ENCODE data around the gene JAGN1.
A peak's percentile ranks its signal among the peaks of the same experiment; 100 is the strongest.
"Not testable (repeated sequence)": the region's sequence is repeated elsewhere in the genome, so short reads cannot be mapped to it uniquely, and the experiment has no call there.

Gene JAGN1

DNA sequence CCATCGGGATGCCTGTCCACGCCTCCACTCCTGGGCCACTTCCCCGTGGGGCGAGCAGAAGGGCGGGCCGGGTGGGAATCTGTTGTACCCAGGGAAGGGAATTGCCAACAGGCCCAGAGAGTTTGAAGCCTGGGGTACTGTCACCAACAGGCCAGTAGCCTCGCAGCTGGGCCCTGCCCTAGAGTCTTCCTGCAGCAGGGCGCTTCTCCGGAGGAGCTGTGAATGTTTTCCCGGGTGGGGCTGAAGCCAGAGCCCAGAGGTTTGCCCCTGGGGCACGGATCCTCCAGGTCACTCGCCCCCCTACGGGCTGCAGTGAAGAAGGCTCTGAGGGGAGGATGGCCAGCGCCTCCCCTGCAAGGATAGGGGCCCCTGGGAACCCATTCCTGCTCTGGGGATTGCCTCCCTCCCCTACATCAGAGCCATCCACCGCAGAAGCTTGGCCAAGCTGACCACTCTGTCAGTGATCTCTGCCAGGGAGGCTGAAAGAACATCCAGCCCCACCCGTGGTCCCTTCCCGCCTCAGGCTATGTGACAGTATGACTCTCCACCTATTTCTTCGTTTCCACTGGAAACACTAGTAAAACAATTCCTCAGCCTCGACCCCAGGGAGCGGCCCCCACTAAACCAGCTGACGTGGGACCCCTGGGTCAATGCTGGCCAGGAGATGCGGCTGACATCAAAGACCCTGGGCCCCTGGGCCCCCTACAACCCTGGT, 27.2 kb upstream of the JAGN1 start:
- H3K4me3 ChIP-seq (replicated peaks; ENCODE audit: low read depth, low read length): no peak overlapping the region
- TF ChIP-seq, protein P1, sequence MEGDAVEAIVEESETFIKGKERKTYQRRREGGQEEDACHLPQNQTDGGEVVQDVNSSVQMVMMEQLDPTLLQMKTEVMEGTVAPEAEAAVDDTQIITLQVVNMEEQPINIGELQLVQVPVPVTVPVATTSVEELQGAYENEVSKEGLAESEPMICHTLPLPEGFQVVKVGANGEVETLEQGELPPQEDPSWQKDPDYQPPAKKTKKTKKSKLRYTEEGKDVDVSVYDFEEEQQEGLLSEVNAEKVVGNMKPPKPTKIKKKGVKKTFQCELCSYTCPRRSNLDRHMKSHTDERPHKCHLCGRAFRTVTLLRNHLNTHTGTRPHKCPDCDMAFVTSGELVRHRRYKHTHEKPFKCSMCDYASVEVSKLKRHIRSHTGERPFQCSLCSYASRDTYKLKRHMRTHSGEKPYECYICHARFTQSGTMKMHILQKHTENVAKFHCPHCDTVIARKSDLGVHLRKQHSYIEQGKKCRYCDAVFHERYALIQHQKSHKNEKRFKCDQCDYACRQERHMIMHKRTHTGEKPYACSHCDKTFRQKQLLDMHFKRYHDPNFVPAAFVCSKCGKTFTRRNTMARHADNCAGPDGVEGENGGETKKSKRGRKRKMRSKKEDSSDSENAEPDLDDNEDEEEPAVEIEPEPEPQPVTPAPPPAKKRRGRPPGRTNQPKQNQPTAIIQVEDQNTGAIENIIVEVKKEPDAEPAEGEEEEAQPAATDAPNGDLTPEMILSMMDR (IDR thresholded peaks at IDR 0.05; ENCODE audit: low read depth, low read length, missing control alignments): no peak
- no peak for DNase-seq (ENCODE audit: extremely low read depth, low read depth)

DNA sequence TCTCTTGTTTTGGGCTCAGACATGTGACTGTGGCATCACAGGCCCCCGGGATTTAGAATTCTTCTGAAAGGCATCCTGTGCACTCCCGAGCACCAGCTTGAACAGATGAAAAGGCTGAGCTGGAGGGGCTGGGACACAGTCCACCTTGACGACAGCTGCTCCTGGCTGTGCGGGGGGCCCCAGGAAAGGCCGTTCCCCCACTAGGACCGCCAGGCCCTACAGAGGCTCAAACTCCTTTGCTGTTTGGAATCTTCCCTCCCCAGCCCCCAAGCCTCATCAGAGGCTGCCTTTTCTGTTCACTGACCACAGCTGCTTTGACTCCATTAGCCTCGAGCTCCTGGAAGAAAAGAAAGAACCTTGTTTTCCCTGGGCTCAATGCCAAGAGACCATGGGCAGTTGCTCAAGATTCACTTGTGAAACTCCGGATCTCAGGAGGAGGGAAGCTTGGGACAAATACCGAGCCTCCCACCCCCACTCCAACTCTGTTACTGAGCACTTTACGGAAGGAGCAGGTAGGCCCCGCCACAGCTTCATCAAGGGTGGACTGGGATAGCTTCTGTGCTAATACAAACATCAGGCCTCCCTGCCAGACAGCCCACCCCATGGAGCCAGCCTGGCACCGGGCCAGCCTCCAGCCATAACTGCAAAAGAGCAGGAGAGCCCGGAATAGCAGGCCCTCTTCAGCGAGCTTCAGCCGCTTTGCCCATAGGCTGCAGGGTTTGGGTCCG, 26.0 kb upstream of the JAGN1 start:
- H3K4me3 ChIP-seq (replicated peaks; ENCODE audit: low read depth, low read length): no peak overlapping the region
- no peak for DNase-seq (ENCODE audit: extremely low read depth, low read depth)

DNA sequence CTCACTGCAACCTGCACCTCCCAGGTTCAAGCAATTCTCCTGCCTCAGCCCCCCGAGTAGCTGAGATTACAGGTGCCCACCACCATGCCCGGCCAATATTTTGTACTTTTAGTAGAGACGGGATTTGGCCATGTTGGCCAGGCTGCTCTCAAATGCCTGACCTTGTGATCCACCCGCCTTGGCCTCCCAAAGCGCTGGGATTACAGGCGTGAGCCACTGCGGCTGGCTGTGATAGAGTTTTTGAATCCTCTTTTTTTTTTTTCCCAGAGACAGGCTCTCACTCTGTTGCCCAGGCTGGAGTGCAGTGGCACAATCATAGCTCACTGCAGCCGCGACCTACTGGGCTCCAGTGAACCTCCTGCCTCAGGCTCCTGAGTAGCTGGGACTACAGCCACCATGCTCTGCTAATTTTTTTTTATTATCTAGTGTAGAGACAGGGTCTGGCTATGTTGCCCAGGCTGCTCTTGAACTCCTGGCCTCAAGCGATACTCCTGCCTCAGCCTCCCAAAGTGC, 25.2 kb upstream of the JAGN1 start:
- not testable (repeated sequence) for H3K4me3 ChIP-seq (replicated peaks; ENCODE audit: low read depth, low read length); DNase-seq (ENCODE audit: extremely low read depth, low read depth)

More for the DNA sequence above, 26.0 kb upstream of the JAGN1 start:
- TF ChIP-seq, protein P1 (IDR thresholded peaks at IDR 0.05; ENCODE audit: low read depth, low read length, missing control alignments): no peak

DNA sequence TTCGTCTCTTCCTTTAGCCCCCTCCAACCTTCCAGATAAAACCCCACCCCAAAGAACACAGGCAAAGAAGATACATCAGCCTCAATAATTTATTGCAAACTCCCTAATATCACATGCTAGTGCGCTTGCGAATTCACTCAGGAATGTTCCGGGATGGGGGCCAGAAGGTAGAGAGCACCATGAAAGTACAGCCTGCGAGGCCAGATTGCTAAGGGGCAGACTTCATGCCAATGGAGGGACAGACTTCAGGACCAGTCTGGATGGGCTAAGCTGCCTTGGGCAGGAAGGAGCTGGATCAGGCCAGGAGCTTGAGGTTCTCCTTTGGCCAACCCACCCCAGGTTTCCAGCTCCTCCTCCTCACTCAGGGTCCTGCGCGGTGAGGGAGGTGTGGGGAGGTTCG, 23.8 kb upstream of the JAGN1 start:
- H3K4me3 ChIP-seq (replicated peaks; ENCODE audit: low read depth, low read length): no peak overlapping the region
- no peak for DNase-seq (ENCODE audit: extremely low read depth, low read depth)
- TF ChIP-seq, protein P1 (IDR thresholded peaks at IDR 0.05; ENCODE audit: low read depth, low read length, missing control alignments): no peak

DNA sequence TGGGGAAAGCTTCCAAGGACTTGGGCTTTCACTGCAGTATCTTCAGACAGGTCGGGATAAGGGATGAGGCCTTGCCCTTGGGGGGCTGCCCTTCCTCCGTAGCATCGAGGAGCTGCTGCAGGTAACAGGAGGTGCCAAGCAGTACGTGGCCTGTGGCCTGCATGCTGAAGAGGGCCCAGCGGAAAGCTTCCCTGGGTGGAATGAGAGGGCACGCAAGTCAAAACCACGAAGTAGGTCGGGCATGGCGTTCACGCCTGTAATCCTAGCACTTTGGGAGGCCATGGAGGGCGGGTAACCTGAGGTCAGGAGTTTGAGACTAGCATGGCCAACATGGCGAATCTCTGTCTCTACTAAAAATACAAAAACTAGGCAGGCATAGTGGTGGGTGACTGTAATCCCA, 23.3 kb upstream of the JAGN1 start:
- TF ChIP-seq, protein P1 (IDR thresholded peaks at IDR 0.05; ENCODE audit: low read depth, low read length, missing control alignments): no peak
- H3K4me3 ChIP-seq (replicated peaks; ENCODE audit: low read depth, low read length): no peak overlapping the region
- DNase-seq (ENCODE audit: extremely low read depth, low read depth): no peak

DNA sequence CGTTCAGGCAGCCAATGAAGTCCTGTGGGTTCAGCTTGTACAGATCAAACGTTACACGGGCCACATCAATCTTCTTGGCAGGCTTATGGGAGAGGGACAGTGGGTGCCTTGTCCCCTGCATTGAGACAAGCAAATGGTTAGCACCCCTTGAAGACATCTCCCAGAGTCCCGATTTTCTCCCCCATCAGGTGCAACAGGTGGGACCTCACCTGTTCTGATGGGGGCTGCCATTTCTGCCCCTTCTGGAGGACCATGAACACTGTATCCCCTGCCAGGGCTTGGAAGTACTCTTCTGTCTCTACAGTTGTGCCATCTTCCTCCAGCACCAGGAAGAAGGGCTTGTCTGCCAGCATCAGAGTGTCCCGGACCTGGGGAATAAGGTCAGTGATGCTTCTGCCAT, 20.5 kb upstream of the JAGN1 start:
- H3K4me3 ChIP-seq (replicated peaks; ENCODE audit: low read depth, low read length): no peak overlapping the region
- TF ChIP-seq, protein P1 (IDR thresholded peaks at IDR 0.05; ENCODE audit: low read depth, low read length, missing control alignments): no peak
- DNase-seq (ENCODE audit: extremely low read depth, low read depth): no peak

DNA sequence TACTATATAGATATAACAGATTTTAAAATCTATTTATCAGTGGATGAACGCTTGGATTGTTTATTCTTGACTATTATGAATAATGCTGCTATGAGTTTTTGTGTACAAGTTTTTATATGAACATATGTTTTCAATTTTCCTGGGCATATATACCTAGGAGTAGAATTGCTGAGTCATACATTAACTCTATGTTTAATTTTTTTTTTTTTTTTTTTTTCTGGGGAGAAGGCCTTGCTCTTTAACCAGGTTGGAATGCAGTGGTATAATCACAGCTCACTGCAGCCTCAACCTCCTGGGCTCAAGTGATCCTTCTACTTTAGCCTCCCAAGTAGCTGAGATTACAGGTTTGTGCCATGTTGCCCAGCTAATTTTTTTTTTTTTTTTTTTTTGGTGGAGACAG, 19.4 kb upstream of the JAGN1 start:
- TF ChIP-seq, protein P1 (IDR thresholded peaks at IDR 0.05; ENCODE audit: low read depth, low read length, missing control alignments): no peak
- peak; percentile 51 for DNase-seq (ENCODE audit: extremely low read depth, low read depth)

DNA sequence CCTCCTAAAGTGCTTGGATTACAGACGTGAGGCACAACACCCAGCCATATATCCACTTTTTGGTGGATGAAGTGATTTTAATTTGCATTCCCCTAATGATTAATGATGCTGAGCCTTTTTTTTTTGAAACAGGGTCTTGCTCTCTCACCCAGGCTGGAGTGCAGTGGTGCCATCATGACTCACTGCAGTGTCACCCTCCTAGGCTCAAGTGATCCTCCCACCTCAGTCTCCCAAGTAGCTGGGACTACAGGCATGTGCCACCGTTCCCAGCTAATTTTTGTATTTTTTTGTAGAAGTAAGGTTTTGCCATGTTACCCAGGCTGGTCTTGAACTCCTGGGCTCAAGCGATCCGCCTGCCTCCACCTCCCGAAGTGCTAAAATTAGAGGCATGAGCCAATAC, 18.3 kb upstream of the JAGN1 start:
- DNase-seq (ENCODE audit: extremely low read depth, low read depth); H3K4me3 ChIP-seq (replicated peaks; ENCODE audit: low read depth, low read length): not testable (repeated sequence)

More for the DNA sequence above, 19.4 kb upstream of the JAGN1 start:
- no peak overlapping the region for H3K4me3 ChIP-seq (replicated peaks; ENCODE audit: low read depth, low read length)

All from HFF-Myc (cell line).